Activated CD4-positive, CD25-positive, alpha-beta regulatory T cell (primary cell): ENCODE results near the gene SLC39A11.
"Not testable (repeated sequence)": the region's sequence is repeated elsewhere in the genome, so short reads cannot be mapped to it uniquely, and the experiment has no call there.

Experiments used
- DNase-seq, 4 experiments: peaks; one replicate each; lab custom pipeline; 2025; lab: John Stamatoyannopoulos, UW

The SLC39A11 gene

DNA sequence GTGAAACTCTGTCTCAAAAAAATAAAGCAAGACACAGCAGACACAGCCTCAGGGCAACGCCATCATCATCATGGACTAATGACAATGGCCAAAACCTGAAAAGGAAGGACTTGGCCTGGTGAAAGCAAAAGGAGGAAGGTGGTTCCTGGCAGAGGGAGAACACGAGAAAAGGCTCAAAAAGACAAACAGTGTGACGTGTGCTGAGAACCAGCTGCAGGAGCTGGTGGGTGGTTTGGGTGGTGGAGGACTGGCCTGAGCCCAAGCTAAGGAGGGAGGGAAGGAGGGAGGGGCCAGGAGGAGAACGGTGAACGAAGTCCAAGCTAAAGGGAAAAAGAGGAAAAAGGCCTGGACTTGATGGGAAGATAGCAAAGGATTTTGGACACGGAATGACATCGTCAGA, 85.1 kb downstream of the SLC39A11 start:
- no peak for DNase-seq

DNA sequence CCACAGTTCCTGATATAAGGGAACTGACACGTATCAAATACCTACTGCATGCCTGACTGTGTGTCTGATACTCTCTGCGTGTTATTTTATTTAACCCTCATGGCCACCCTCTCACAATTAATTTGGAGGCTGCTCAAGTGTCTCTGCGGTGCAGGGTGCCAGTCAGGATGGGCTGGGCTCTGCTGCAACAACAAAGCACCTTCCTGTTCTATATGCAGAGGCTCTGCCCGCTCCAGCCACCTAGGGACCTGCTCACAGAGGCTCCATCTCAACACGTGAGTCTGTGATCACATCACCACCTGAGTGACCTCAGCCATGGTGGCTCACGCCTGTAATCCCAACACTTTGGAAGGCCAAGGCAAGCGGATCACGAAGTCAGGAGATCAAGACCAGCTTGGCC, 87.1 kb downstream of the SLC39A11 start:
- no peak for DNase-seq

DNA sequence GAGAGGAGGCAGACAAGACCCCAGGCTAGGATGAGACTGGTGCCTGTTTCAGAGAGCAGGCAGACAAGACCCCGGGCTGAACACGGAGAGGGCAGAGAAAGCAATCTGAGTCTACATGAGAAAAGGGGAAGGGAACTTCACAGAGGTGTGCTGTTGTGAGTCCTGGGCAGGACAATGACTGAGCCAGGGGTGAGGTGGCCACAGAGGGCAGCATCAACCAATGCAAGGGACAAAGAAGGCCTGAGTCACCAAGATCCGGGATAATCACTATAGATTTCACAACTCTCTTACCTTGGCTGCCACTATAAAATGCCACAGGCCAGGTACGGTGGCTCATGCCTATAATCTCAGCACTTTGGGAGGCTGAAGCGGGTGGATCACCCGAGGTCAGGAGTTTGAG, 89.0 kb downstream of the SLC39A11 start:
- no peak for DNase-seq

DNA sequence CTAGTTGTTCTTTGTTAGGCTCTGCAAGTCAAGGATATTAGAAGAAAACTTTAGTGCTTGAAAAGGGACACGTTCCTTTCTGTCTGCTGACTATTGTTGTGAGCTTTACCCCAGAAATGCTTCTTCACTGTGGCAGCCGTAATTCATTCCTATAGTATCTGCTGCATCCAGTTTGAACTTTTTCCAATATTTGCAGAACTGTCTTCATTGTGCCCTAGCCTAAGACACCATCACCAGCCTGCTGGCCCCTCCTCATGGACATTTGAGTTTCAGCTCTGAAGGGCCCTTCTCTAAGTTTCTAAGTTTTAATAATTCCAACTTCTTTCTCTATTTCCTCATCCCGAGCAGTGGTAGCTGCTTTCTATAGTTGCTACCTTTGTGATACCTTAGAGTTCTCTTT, 91.7 kb downstream of the SLC39A11 start:
- DNase-seq = no peak

DNA sequence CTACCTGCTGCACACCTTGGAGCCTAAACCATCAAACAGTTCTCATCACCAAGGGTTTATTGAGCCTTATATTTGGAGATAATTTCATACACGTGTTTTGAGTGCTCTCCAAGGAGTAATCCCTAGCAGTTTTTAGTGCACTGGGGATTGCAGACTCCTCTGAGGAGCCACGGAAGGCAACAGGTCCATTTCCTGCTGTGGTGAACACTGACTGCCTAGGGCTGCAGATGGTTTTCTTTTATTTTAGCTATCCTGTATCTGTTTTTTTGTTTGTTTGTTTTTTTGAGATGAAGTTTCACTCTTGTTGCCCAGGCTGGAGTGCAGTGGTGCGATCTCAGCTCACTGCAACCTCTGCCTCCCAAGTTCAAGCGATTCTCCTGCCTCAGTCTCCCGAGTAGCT, 93.0 kb downstream of the SLC39A11 start:
- DNase-seq = not testable (repeated sequence)

DNA sequence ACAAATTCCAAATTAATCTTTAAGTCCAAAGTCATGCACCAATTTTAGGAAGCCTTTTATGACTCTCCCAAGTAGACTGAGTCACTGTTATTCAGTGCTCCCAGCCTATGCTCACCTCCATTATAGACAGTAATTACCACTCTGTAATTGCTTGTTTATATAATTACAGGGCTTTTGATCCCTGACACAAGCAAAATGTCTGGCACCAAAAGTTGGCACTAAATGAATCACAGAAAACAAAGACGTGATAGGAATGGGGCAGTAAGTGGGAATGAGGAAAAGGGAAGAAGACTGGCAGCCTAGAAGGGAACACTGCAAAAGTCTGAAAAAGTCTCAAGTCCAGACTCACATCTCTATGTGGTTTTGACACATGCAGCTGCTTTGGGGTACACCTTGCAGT, 94.1 kb downstream of the SLC39A11 start:
- DNase-seq = no peak

DNA sequence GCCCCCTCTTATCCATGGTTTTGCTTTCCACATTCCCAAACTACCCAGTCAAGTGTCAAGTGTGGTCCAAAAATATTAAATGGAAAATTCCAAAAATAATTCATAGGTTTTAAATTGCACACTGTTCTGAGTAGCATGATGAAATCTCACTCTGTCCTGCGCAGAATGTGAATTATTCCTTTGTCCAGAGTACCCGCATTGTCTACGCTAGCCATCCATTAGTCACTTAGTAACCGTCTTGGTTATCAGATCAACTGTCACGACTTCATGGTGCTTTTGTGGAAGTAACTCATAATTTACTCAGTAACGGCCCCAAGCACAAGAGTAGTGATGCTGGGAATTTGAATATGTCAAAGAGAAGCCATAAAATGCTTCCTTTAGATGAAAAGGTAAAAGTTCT, 94.9 kb downstream of the SLC39A11 start:
- DNase-seq = no peak

DNA sequence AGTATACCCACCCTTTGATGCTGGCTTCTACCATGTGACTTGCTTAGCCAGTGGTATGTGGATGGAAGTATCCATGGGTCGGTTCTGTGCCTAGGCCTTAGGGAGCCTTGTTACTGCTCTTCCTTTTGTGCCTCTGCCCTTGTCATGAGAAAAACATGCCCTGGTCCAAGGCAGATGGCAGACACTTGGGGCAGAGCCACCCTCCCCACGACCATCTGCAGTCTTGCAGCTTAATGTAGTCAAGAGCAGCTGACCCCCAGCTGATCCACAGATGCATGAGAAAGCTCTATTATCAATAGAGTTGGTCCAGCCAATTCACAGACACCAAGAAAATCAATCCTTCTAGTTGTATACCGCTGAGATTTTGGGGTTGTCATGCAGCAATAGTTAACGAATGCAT, 95.7 kb downstream of the SLC39A11 start:
- DNase-seq = no peak

DNA sequence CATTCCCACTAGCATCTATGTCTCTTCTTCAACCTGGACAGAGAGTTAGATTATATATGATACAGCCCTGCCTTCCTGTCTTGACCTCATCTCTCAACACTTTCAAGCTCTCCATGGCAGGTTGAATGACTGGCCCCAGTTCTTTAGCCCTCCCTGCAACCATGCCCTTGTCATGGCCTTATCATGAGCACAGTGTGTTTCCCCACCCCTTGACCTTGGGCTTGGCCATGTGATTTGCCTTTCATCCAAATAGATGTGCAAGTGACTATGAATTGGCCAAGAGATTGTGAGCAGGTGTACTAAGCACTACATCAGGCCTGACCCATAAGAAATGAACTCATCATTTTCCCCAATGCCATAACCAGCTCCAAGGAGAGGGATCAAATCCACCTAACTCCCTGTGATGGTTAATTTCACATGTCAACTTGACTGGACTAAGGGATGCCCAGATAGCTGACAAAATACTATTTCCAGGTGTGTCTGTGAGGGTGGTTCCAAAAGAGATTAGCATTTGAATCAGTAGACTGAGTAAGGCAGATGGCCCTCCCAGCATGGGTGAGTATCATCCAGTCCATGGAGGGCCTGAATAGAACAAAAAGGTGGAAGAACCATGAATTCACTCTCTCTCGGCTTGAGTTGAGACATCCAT, 97.4 kb downstream of the SLC39A11 start:
- DNase-seq = no peak

DNA sequence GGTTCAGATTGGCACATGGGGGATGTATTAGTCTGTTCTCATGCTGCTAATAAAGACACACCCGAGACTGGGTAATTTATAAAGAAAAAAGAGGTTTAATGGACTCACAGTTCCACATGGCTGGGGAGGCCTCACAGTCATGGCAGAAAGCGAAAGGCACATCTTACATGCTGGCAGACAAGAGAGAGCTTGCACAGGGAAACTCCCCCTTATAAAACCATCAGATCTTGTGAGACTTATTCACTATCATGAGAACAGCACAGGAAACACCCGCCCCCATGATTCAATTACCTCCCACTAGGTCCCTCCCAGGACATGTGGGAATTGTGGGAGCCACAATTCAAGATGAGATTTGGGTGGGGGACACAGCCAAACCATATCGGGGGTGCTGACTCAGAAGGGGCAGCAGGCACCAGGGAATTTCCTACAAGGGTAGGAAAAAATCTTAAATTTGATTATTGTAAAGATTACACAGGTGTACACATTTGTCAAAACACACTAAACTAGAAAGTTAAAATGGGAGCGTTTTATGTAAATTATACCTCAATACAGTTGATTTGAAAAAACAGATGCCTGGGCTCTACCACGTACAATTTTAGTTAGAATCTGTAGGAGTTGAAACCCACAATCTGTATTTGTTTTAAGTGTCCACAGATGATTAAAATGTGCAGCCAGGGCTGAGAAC, 99.6 kb downstream of the SLC39A11 start:
- DNase-seq = not testable (repeated sequence)

DNA sequence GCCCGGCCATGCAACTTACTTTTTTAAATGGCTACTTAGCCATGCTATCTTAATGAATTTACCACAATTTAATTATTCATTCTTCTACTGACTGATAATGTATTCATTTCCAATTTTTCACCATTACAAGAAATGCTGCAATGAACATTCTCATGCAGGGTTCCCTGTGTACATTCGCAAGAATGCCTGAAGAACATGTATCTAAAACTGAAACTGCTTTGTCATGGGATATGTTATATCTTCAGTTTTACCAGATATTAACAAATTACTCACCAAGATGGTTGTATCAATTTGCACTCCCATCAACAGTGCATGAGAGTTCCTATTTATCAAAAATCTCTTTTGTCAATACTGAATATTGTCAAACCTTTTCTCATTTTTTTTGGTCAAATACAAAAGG, 100.8 kb downstream of the SLC39A11 start:
- DNase-seq = no peak

DNA sequence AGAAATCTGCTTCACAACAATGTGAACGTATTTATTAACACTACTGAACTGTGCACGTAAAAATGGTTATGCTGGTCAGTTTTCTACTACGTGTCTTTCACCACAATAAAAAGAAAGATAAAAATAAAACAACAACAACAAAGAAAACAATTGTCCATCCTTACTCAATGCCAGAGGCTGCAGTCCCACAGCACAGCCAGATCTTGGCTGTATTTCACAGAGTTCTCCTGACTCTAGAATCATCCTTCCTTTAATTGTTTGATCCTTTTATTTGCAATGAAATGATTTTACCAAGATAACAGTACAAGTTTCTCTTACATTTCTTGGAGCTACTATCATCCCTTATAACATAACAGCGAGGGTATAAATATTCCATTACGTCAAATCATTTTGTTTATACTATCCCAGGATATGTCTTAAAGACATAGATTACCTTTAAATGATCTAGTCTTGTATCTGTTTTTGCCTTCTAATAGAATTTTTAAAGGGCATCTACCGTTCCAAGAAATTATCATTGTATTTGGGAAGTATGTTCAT, 103.3 kb downstream of the SLC39A11 start:
- no peak for DNase-seq

DNA sequence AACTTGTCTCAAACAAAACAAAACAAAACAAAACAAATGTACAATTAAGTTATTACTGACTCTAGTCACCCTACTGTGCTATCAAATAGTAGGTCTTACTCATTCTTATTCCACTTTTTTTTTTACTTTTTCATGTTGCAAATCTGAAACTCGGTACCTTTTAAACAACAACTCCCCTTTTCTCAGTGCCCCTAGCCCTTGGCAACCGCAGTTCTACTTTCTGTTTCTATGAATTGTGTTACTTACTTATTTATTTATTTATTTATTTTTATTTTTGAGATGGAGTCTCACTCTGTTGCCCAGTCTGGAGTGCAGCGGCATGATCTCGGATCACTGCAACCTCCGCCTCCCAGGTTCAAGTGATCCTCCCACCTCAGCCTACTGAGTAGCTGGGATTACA, 104.0 kb downstream of the SLC39A11 start:
- no peak for DNase-seq

DNA sequence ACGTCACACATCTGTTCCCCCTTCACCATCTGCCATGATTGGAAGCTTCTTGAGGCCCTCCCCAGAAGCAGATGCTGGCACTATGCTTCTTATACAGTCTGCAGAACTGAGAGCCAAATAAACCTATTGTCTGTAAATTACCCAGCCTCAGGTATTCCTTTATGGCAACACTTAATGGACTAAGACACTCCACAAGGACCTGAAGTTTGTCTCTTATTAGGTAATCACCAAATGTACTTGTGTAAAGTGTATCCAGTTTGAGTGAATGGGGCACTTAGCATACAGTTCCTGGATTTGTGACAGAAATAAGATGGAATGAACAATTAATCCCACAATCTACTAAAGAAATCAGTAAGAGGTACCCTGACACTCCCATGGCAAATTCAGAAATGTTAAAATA, 105.3 kb downstream of the SLC39A11 start:
- no peak for DNase-seq

DNA sequence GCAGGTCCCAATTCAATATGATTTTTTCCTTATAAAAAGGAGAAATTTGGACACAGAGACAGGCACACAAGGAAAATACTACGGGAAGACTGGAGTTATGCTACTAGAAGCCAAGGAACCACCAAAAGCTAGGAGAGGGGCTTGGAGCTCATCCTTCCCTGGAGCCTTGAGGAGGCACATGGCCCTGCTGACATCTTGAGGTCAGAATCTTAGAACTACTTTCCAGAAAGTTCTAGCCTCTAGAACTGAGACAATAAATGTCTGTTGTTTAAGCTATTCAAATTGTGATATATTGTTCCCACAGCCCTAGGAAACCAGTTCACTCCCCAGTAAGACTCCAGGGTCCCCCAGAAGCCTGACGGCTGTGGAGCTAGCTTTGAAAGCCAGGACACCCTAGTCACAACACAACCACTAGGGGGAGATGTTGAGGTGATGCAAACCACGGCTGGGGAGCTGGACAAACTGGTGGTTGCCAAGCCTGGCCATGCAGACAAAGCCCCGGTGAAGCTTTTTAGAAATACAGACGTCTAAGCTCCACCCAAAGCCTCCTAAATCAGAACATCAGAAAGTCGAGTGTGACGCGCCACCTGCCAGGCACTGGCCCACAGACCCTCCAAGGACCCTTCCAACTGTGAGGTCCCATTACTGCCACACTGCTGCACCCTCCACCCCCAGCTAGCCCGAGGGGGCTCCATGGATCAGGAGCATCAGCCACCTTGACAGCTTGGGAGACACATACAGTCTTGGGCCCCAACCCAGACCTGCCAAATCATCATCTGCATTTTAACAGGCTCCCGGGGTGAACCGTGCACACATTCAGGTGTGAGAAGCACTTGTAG, 106.4 kb downstream of the SLC39A11 start:
- DNase-seq = peak; percentile 3 to 16 (median 8)

DNA sequence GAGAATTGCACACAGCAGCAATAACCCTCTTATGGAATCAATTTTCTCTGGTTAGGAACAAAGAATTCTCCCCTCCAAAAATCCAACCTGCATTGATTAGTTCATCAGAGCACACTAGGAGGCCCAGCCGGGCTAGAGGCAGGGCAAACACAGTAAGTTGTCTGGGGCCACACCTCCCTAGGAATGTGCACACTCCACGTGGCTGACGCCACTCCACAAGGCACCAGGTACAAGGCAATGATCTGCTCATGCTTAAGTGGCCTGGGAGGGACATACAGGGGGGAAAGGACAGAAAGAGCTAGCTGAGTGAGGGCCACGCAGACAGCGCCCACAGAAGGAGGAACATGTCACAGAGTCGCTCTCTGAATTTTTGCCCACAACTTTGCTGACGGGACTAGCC, 107.6 kb downstream of the SLC39A11 start:
- no peak for DNase-seq

DNA sequence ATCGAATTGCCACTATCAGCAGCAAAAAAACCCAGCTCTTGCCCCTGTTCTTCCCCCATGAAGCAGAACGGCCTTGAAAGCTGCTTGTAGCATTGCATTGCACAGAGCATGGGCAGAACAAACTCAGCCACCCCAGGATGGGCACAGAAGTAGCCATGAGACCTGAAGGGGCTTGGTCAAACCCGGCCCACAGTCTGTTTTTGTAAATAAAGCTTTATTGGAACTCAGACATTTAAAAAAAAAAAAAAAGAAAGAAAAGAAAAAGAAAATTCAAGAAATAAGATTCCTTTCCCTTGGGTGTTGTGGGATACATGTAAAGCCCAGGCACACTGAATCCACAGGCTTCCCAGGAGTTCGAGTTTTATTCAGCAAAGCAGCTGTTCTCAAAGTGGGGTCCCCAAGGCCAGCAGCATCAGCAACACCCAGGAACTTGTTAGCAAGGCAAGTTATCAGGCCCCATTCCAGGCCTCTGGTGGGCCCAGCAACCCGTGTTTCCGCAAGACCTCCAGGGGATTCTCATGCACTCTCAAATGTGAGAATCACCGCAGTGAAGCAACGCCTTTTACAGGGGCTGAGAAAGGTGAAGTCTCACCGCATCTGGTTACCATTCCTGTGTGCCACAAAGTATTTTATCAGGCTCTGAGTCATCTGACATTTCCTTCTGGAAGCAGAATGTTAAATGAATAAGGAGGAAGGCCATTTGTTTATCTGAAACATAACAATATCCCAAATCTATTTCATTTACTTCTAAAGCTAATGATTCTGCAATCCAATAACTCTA, 108.2 kb downstream of the SLC39A11 start:
- no peak for DNase-seq

DNA sequence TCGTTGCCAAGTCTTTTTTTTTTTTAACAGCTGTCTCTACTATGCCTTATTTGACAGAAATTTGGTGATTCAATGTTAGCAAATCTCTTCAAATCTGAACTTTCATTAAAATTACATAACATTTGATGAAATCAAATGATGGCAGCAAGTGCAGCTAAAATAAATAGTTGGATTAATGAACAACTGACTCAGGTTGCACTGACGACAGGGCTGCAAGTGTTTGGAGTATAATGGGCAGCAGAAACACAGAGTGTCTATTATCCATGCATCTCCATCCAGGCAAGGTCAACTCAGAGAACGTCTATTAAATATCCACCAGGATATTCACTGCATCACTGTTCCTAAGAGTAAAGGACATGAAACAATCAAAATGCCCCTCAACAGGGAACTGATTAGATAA, 109.8 kb downstream of the SLC39A11 start:
- DNase-seq = no peak

DNA sequence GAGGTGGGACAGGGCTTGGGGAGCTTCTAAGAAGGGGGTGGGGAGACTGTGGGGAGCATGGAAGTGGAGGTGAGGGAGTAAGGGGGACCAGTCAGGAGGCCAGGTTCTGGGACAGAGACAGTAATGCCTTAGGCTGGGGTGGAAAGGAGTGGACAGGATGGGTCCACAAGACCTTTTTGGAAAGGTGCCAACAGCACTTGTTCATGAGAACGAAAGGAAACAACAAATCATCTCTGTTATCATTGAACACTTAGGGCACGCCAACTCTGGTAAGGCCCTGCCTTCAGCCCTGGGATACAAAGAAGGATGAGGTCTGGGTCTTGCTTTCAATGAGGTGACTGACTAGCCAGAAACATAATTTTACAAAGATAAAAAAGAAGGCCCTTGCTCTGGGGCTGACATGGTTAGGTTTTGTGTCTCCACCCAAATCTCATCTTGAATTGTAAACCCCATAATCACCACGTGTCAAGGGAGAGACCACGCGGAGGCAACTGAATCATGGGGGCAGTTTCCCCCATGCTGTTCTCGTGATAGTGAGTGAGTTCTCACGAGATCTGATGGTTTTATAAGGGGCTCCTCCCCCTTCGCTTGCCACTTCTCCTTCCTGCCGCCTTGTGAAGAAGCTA, 113.8 kb downstream of the SLC39A11 start:
- no peak for DNase-seq

DNA sequence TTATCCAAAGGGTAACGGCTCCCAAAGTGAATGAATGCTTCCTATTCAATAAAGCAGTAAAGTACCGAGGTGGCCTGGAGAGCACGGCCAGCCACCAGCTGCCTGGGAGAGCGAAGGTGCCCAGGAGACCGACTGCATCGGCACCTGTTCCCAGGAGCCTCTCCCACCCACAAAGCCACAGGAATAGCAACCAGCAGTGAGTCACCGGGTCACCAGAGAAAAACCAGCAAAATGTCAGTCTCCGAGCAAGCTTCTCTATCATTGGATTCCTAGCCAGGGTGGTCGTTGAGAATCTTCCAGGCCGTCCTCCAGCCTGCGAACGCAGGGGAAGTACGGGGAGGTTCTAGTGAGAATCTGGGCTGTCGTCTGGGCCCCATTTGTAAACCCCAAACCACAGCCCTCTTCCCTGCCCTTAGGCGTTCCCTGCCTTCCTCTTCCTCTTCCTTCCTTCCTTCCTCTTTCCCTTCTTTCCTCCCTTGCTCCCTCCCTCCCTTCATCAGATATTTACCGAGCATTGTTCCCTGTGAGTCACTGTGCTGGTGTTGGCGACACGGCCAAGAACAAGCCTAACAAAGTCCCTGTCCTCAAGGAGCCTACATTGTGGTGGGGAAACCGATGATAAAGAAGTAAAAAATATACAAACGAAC, 114.6 kb downstream of the SLC39A11 start:
- DNase-seq = no peak
